Activated naive CD4-positive, alpha-beta T cell treated with Interleukin-2 at 50 U/mL for 16 hours (primary cell): ENCODE results near the gene KLHL18.
"Not testable (repeated sequence)": the region's sequence is repeated elsewhere in the genome, so short reads cannot be mapped to it uniquely, and the experiment has no call there.

ENCODE experiments used
- DNase-seq: peaks from one replicate; pipeline ENCODE4 v3.0.0-alpha.2; 2020

KLHL18 gene

DNA sequence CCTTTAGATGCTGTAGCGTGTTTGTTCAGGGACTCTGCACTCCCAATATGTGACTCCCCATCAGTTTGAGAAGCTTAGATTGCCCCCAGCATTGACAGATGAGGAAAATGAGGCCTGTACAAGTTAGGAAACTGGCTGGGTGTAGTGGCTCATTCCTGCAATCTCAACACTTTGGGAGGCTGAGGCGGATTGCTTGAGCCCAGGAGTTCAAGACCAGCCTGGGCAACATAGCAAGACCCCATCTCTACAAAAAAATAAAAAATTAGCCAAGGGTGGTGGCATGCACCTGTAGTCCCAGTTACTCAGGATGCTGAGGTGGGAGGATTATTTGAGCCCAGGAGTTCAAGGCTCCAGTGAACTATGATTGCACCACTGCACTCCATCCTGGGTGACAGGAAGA lies 84.1 kb downstream of the KLHL18 start:
- DNase-seq: no peak

DNA sequence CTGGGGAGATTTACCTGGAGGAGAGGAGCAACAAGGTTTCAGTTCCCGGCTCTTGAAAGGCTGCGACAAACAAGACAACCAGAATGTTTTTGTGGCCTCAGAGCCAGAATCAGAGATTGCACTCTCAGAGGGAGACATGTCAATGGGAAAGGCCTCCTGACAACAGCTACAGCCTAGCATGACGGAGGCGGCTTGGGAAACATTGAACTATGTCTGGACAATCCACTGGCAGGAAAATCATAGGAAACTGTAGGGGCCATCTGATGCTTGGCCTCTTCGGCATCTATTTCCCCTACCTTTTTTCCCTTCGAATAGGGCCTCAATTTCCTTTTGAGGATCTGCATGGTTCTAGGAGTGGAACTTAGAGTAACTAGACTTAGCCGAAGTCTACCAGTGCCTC lies 84.9 kb downstream of the KLHL18 start:
- no peak for DNase-seq

DNA sequence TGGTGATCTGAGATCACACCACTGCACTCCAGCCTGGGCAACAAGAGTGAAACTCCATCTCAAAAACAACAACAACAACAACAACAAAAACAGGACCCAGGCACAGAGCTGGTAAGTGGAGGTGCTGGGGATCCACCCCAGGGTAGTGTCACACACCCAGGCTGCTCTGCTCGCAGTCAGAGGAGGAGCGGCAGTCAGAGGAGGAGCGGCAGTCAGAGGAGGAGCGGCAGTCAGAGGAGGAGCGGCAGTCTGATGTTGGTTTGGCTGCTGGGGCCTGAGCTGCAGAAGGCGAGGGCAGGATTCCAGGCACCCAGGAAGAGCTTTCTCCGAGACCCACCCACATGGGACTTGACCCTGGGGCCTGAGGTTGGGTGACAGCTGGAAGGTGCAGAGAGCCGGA lies 87.3 kb downstream of the KLHL18 start:
- DNase-seq: not testable (repeated sequence)

DNA sequence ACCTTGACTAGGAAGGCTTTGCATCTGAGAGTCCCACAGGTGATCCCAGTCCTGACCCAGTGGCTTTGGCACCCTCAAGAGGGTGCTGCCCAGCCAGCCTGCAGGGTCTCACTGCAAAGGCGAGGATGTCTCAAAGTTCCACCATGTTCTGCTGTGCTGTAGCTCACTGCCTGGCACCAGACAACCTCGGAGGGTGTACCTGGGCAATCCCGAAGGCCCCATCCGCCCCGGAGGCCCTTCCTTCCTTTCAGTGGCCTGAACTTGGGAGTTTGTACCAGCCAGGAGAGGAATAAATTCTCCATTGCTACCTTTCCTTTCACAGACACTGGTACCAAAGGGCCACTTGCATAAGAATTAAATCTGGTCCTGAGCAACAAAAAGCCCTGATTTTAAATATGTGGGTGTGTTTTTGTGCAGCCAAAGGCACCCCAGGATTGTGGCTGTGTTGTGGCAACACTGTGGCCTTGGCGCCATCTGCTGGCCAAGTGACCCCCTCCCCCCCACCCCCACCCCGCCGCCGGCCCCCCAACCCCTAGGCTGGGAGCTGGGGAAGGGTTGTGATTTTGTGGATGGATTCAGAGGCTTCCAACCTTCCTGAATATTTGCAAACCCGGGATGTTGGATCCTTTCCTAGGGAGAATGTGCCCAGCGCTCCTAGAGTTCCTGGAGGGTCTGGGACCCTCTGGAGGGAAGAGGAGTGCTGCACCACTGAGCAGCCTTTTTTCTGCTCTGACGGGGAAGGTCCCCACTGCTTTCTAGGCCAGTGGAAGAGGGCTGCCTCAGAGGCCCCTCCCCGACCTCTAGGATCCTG lies 88.3 kb downstream of the KLHL18 start:
- peak; percentile 31 for DNase-seq

DNA sequence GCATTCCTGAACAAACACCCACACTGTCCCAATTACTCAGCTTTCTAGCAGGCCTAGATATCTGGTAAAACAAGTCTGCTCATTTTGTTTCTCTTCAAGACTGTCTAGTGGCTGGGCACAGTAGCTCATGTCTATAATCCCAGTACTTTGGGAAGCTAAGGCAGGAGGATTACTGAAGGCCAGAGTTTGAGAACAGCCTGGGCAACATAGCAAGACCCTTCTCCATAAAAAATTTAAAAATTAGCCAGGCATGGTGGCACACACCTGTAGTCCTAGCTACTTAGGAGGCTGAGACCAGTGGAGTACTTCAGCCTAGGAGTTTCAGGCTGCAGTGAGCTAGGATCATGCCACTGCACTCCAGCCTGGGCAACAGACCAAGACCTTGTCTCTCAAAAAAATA lies 91.8 kb downstream of the KLHL18 start:
- DNase-seq: no peak

DNA sequence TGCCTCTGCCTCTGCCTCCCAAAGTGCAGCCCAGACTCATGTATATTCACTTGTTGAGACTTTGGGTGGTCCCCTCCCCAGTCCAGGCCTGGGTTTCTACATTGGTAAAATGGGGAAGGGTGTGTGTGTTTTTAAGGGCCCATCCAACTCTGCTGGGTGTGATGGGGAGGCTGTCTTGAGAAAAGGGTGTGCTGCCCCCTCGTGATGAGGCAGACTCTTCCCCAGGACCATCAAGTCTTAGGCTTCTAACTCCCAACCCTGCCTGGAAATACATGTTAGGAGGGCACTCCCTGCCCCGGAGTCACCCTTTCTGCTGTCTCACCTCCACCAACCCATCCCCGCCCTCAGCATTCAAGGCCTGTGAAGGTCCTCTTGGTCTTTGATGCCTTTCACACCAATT lies 93.6 kb downstream of the KLHL18 start:
- no peak for DNase-seq

DNA sequence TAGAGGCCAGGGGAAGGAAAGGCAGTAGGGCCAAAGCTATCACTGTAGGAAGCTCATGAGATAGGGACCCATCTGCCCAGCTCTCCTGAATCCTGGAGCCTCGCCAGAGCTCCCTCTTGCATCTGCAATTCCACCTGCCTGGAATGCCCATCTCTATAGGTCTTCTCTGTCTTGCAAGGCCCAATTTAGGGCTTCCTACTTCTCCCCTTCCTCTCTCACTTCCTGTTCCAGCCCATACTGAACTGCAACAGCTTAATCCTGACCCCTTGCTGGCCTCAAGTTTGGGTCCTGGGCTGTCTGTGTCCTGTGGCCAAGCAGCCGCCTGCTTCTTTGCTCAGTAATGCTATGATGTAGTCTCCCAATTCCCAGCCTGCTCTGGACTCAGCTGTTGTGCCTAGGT lies 94.4 kb downstream of the KLHL18 start:
- no peak for DNase-seq

DNA sequence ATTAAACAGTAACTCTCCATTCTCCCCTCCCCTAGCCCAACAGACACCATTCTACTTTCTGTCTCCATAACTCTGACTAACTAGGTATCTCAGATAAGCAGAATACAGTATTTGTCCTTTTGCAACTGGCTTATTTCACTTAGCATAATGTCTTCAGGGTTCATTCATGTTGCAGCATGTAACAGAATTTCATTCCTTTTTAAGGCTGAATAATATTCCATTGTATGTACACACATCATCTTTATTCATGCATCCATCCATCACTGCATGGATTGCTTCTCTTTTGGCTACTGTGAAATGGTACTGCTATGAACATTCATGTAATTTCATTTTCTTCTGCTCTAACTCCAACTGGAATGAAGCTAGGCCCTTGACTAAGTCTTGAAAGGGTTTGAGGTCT lies 96.1 kb downstream of the KLHL18 start:
- no peak for DNase-seq

DNA sequence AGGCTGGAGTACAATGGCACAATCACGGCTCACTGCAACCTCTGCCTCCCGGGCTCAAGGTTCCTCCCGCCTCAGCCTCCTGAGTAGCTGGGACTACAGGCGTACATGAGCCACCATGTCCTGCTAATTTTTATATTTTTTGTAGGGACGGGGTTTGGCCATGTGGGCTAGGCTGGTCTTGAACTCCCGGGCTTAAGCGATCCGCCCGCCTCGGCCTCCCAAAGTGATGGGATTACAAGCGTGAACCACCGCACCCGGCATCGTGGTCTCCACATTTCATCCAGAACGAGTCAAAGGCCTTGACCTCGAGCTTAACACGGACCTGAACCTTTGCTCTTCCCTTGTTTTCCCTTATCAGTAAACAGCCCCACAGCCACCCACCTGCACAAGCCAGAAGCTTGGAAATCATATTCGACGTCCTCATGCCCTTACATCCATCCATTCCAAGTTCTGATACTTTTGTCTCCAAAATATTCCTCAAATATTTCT lies 96.7 kb downstream of the KLHL18 start:
- no peak for DNase-seq

DNA sequence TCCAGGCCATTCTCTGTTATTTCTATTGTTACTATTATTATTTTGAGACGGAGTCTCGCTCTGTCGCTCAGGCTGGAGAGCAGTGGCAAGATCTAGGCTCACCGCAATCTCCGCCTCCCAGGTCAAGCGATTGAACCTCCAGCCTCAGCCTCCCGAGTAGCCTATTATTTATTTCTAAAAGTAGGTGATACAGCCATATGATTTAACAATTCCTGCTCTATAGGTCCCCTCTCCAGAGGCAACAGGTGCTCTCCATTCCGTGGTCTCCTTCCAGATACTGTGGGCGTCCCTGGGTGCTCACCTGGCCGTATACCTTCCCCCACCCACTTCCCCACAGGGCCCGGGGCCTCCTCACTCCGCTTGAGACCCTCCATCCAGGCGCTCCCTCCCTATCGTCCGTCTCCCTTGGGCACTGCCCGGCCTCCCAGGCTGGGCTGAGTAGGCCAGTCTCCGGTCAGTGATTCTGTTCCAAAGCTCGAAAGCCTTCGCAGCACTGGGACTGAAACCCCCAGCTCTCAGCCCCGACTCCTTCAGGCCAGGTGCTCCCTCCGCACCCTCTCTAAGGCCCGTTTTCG lies 97.4 kb downstream of the KLHL18 start:
- no peak for DNase-seq

DNA sequence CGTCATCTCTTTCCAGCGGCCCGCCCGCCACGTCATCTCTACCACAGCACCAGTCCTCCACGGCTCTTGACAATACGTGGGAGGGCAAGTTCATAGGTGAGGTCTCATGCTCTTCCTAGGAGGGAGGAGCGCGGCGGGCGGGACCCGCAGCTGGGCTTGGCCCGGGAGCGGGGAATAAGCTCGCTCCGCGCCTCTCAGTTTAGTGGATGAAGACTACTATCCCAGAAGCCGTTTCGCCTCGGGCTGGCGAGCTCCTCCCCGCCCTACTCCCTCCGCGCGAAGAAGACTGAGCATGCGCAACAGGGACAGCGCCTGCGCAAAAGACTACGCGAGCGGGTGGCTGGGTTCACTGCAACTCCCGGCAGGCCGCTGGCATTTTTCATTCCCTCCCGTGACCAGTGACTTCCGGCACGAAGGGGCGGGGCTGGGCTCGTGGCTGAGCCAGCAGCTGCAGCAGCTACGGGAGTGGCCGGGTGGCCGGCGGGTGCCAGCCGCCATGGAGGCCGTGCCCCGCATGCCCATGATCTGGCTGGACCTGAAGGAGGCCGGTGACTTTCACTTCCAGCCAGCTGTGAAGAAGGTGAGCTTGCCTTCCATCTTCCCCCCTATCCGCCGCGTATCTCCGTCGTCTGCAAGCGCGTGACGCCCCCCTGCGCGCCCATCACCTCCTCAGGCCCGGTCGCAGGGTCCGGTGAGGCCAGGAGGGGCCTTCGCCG lies 98.0 kb downstream of the KLHL18 start, which contains the start of gene PTPN23:
Gene PTPN23 (plus strand): TSS at position 421 of the 716 bp plus-strand sequence. CDS start 76 bp downstream, at position 497.
- peak; percentile 99 for DNase-seq

DNA sequence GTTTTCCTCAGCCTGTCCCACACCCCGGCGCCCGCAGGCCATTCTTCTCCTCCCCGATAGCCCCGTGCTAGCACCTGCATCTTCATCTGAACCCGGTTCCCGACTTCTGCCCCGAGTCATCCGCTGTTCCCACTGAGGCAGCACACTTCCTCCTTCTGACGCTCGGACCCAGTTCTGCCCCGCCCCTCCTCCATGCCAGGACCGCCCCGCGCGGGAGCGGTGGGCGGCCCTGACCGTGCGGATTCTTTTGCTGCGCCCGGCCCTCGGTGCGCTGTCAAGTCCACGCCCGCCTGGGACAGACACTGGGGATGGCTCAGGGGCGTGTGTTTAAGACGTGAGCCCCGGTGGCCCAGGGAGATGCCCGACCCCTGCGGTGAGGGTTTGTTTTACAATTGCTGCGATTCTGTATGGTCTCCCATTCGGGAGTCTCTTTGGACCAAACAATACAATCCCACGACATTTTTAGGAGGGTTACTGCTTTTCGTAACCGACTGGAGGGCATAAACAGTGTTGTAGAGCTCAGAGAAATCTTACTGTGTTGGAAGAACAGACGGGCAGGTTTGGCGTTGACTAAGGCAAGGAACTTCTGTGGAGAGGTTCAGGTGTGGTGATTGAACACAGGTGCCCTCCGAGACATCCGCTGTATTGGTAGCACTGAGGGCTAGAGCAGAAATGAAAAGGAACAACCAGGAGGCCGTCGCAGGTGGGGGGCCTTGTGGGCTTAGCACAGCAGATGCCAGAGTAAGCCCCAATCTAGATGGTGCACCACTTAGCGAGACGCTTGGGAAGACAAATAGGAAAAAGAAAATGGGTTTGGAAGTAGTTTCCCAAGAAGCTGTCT lies 98.8 kb downstream of the KLHL18 start:
- peak; percentile 79 for DNase-seq

DNA sequence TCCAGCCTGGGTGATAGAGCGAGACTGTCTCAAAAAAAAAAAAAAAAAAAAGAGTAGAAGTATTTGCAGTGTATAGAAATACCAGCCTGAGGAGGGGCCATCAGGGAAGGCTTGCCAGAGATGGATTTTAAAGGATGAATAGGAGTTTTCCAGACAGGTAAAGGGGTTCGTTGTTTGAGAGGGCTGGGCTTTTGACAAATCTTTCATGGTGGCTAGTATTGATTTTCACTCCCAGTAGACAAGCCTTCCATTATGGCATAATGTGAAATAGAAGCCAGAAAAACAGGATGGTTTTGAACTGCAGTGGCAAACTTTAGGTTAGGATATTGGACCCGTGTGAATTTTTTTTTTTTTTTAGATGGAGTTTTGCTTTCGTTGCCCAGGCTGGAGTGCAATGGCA lies 101.7 kb downstream of the KLHL18 start:
- DNase-seq: no peak

DNA sequence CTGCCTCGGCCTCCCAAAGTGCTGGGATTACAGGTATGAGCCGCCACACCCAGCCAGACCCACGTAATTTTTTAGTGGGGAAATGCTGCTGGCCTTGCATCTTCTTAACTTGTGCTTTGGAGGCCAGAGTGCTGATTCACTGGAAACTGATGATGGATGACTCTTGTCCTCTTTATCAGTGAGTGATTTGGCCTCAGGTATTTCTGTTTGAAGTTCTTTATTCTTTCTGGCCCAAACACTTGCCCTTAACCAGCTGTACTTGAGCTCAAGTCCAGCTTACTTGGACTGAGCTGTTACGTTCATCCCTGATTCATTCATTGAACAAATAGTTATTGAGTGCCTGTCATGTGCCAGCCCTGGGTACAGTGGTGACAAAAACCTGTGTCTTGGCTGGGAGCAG lies 102.3 kb downstream of the KLHL18 start:
- no peak for DNase-seq

DNA sequence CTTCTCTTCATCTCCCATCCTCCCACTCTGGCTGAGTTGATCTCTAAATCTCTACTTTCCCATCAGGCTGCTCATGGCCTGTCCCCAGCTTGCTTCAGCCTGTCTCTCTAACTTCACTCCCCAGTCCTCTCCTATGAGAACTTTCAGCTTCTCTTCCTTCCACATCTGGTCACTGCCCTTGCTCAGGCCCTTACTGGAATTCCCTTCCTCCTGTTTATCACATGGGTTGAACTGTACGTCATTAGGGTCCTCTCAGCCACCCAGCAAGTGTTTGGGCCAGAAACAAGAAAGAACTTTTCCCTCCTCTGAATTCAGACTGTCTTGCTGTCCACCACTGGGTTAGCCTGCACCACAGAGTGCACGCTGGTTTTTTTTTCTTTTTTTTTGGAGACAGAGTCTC lies 103.1 kb downstream of the KLHL18 start:
- no peak for DNase-seq

DNA sequence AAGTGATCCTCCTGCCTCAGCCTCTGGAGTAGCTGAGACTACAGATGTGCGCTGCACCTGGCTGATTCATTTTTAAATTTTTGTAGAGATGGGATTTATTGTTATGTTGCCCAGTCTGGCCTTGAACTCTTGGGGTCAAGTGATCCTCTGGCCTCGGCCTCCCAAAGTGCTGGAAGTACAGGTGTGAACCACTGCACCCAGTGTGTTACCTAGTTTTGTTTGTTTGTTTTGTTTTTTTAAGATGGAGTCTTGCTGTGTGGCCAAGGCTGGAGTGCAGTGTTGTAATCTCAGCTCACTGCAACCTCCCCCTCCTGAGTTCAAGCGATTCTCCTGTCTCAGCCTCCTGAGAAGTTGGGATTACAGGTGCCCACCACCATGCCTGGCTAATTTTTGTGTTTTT lies 110.2 kb downstream of the KLHL18 start:
- no peak for DNase-seq

DNA sequence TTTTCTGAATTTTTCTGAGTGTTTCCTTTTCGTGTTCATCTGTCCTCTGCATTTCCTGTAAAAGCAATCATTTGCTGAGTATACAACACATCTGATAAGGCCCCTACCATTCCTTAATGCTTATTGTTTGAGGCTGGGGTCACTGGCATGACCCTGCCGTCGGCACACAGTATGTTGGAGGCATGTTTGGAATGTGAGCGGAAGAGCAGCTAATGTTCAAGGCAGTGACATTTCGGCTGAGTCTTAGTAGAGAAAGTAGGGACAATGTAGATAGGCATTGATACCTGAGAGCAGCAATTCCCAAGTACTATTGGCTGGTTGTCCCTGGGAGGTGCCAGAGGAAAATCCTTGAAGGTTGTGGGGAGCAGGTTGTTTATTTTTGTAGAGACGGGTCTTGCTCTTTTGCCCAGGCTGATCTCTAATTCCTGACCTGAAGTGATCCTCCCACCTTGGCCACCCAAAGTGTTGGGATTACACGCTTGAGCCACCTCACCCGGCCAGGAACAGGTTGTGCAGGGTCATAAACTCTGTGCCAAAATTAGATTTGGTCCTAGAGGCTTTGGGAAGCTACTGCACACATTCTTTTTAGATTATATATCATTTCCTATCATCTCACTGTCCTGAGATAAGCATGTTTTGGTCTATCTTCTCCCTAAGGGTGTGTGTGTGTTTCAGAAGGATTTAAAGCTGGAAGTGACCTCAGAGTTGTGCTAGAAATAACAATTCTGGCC lies 111.6 kb downstream of the KLHL18 start:
- DNase-seq: no peak

DNA sequence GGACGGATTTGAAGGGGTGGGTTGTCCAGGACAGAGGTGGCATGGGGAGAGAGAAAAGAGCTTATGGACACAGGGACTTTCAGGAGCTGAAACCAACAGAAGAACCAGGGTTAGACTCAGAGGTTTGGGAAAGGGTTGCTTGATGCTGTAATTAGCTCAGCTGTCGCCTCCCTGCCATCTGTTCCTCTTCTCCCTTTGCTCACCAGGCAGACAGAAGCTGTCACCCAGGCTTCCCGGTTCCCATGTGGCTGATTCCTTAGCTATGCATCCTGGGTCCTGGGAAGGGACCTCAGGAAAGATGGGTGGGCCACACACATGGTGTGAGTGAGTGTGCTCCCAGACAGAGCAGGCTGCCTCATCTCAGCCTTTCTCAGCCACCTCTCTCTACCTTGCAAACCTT lies 112.1 kb downstream of the KLHL18 start:
- no peak for DNase-seq
